ENCODE data around the gene PHF21B. TPM values are rescaled to one million over a fixed set of nuclear protein-coding genes. Genes with fewer than 3 reads are reported as not detected.

The PHF21B gene
- total and polyA plus RNA-seq, 2 experiments from 2014 or later = 20.6 to 149 TPM

GRCh38 chr22:44947049-44947448, 62.8 kb downstream of the PHF21B start (continued):
- TF ChIP-seq CTCF (conservative IDR thresholded peaks at IDR 0.05; ENCODE audit: low read depth in 2 of 2) (no peak), CREB1 (CRISPR knock-in tag; IDR thresholded peaks at IDR 0.05; ENCODE audit: low read depth) (no peak)
- TF ChIP-seq, protein P1, sequence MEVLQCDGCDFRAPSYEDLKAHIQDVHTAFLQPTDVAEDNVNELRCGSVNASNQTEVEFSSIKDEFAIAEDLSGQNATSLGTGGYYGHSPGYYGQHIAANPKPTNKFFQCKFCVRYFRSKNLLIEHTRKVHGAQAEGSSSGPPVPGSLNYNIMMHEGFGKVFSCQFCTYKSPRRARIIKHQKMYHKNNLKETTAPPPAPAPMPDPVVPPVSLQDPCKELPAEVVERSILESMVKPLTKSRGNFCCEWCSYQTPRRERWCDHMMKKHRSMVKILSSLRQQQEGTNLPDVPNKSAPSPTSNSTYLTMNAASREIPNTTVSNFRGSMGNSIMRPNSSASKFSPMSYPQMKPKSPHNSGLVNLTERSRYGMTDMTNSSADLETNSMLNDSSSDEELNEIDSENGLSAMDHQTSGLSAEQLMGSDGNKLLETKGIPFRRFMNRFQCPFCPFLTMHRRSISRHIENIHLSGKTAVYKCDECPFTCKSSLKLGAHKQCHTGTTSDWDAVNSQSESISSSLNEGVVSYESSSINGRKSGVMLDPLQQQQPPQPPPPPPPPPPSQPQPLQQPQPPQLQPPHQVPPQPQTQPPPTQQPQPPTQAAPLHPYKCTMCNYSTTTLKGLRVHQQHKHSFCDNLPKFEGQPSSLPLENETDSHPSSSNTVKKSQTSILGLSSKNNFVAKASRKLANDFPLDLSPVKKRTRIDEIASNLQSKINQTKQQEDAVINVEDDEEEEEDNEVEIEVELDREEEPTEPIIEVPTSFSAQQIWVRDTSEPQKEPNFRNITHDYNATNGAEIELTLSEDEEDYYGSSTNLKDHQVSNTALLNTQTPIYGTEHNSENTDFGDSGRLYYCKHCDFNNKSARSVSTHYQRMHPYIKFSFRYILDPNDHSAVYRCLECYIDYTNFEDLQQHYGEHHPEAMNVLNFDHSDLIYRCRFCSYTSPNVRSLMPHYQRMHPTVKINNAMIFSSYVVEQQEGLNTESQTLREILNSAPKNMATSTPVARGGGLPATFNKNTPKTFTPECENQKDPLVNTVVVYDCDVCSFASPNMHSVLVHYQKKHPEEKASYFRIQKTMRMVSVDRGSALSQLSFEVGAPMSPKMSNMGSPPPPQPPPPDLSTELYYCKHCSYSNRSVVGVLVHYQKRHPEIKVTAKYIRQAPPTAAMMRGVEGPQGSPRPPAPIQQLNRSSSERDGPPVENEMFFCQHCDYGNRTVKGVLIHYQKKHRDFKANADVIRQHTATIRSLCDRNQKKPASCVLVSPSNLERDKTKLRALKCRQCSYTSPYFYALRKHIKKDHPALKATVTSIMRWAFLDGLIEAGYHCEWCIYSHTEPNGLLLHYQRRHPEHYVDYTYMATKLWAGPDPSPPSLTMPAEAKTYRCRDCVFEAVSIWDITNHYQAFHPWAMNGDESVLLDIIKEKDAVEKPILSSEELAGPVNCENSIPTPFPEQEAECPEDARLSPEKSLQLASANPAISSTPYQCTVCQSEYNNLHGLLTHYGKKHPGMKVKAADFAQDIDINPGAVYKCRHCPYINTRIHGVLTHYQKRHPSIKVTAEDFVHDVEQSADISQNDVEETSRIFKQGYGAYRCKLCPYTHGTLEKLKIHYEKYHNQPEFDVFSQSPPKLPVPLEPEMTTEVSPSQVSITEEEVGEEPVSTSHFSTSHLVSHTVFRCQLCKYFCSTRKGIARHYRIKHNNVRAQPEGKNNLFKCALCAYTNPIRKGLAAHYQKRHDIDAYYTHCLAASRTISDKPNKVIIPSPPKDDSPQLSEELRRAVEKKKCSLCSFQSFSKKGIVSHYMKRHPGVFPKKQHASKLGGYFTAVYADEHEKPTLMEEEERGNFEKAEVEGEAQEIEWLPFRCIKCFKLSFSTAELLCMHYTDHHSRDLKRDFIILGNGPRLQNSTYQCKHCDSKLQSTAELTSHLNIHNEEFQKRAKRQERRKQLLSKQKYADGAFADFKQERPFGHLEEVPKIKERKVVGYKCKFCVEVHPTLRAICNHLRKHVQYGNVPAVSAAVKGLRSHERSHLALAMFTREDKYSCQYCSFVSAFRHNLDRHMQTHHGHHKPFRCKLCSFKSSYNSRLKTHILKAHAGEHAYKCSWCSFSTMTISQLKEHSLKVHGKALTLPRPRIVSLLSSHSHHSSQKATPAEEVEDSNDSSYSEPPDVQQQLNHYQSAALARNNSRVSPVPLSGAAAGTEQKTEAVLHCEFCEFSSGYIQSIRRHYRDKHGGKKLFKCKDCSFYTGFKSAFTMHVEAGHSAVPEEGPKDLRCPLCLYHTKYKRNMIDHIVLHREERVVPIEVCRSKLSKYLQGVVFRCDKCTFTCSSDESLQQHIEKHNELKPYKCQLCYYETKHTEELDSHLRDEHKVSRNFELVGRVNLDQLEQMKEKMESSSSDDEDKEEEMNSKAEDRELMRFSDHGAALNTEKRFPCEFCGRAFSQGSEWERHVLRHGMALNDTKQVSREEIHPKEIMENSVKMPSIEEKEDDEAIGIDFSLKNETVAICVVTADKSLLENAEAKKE (CRISPR knock-in tag; IDR thresholded peaks at IDR 0.05) = no peak

DNA sequence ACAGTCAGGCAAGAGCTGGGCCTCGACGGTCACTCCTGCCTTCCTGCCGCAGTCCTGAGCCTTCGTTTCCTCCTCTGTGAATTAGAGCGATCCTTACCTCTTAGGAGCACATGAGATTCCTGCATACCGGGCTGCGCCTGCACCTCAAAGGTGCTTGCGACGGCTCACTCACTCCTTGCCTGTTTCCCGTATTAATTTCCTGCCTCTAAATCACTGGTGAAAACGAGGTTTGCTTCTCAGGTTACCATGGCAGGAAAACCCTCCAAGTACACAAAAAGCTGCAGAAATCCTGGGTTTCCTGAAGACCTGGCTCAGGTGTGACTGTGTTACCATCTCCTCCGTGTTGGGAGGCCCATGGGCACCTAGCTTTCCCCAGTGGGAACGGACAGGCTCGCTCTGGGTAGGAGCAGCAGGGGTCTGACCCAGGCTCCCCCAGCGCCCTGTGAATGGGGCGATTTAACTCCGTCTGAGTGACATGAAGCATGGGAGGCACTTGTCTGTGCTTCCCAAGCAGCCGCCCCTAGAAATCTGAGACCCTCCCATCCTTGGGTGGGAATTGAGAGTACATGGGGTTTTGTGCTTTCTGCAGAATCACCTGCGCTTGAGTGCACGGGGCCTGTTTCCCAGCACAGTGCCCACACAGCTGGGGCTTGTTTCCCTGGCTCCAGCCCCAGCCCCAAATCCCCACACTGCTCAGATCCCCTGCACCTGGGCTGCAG, 64.8 kb downstream of the PHF21B start:
- Mint-ChIP-seq H3K9me3 (peaks cover under 1% of the 10 kb centered on the region; the same call in 1 of the 3 replicates), H3K4me3 (no peak overlapping the region), H3K4me1 (peaks cover 71% of the 10 kb centered on the region), H3K27ac (no peak overlapping the region), H3K27me3 (ENCODE audit: insufficient read depth, low read depth, poor library complexity) (peaks cover 13% of the 10 kb centered on the region), H3K36me3 (ENCODE audit: low read depth) (peaks cover 12% of the 10 kb centered on the region)
- Histone ChIP-seq H3K9me2 (ENCODE audit: insufficient read depth) (no peaks in the 10 kb centered on the region), H3K4me2 (peak overlapping the region; percentile 40), H3K27me3 (ENCODE audit: insufficient read depth) (no peaks in the 10 kb centered on the region), H3F3A (replicated peaks; ENCODE audit: low read depth) (peaks cover 17% of the 10 kb centered on the region), H3K4me3 (no peak overlapping the region), H4K20me1 (replicated peaks; ENCODE audit: insufficient read depth) (peaks cover 27% of the 10 kb centered on the region), H3K79me2 (replicated peaks; ENCODE audit: insufficient read depth) (no peaks in the 10 kb centered on the region), H3K27ac (ENCODE audit: low read depth) (peak overlapping the region; percentile 85), H2AFZ (no peak overlapping the region), H3K4me1 (ENCODE audit: insufficient read depth) (peaks cover 29% of the 10 kb centered on the region), H3K36me3 (ENCODE audit: insufficient read depth) (no peaks in the 10 kb centered on the region)
- peak; percentile 34 for DNase-seq (ENCODE audit: low spot score)
- peak; percentile 8 for ATAC-seq
- TF ChIP-seq EZH2phosphoT487 (IDR thresholded peaks at IDR 0.05; ENCODE audit: unreplicated experiment) = no peak
- TF ChIP-seq, protein P1 (CRISPR knock-in tag; IDR thresholded peaks at IDR 0.05) = no peak
- no peak for TF ChIP-seq STAT1 (IDR thresholded peaks at IDR 0.05; ENCODE audit: unreplicated experiment)
- TF ChIP-seq NANOG (IDR thresholded peaks at IDR 0.05; ENCODE audit: borderline replicate concordance) = no peak
